Osteoblast (primary cell): ENCODE results near the gene ACSL5. TPM values are rescaled to one million over a fixed set of nuclear protein-coding genes. Genes with fewer than 3 reads are reported as not detected.
A peak's percentile ranks its signal among the peaks of the same experiment; 100 is the strongest.
"Not testable (repeated sequence)": the region's sequence is repeated elsewhere in the genome, so short reads cannot be mapped to it uniquely, and the experiment has no call there.

Experiments
- DNase-seq: peaks from one replicate; pipeline ENCODE4 v3.0.0; 2011; ENCODE audit warnings: low spot score, mixed read lengths; ENCODE audit not compliant: insufficient read length; ENCODE audit errors: missing footprints
- H2AFZ ChIP-seq: 2 replicates; pipeline ENCODE4 v1.6.0; 2011; ENCODE audit warnings: mild to moderate bottlenecking, low read length
- H3K27ac ChIP-seq: 2 replicates; pipeline ENCODE4 v1.5.1; 2011; ENCODE audit warnings: mild to moderate bottlenecking, low read depth, low read length, moderate library complexity
- H3K27me3 ChIP-seq: 2 replicates; pipeline ENCODE4 v1.6.0; 2012; ENCODE audit warnings: mild to moderate bottlenecking, control low read depth, inconsistent platforms, low read length, moderate library complexity; ENCODE audit not compliant: insufficient read depth
- H3K36me3 ChIP-seq: 2 replicates; pipeline ENCODE4 v1.5.1; 2011; ENCODE audit warnings: mild to moderate bottlenecking, low read length, control low read depth, moderate library complexity; ENCODE audit not compliant: insufficient read depth
- H3K4me1 ChIP-seq: 2 replicates; pipeline ENCODE4 v1.5.1; 2011; ENCODE audit warnings: mild to moderate bottlenecking, low read length, control low read depth, moderate library complexity; ENCODE audit not compliant: insufficient read depth
- H3K4me2 ChIP-seq: 2 replicates; pipeline ENCODE4 v1.6.0; 2011; ENCODE audit warnings: mild to moderate bottlenecking, low read length; ENCODE audit not compliant: insufficient read depth
- H3K4me3 ChIP-seq: fragments of 200-600 bp; sonication (generic); 3 replicates; pipeline ENCODE4 v1.5.1; 2012; ENCODE audit warnings: mild to moderate bottlenecking, low read length, inconsistent platforms; ENCODE audit not compliant: insufficient read depth
- H3K79me2 ChIP-seq: 2 replicates; pipeline ENCODE4 v1.6.0; 2012; ENCODE audit warnings: mild to moderate bottlenecking, low read length, control low read depth, inconsistent platforms; ENCODE audit not compliant: insufficient read depth
- H3K9me3 ChIP-seq: 2 replicates; pipeline ENCODE4 v1.5.1; 2011; ENCODE audit warnings: low read depth, low read length, control low read depth
- H4K20me1 ChIP-seq: 2 replicates; pipeline ENCODE4 v1.6.0; 2012; ENCODE audit warnings: mild to moderate bottlenecking, low read length, control low read depth; ENCODE audit not compliant: insufficient read depth
- total RNA-seq: library from RNA; depleted of rRNA; stranded (reverse); fragments of >200 nt; gene quantifications from 2 replicates; pipeline ENCODE4 v1.2.3, GENCODE V29; 2012
- TF ChIP-seq, protein P1 (sequence below): IDR thresholded peaks from 2 replicates; pipeline ENCODE4 v1.5.1; 2011; ENCODE audit warnings: mild to moderate bottlenecking, low read depth, low read length, moderate library complexity; ENCODE audit errors: extremely low read depth

The ACSL5 gene
- total RNA-seq, 1 donor = 5.1 TPM

DNA sequence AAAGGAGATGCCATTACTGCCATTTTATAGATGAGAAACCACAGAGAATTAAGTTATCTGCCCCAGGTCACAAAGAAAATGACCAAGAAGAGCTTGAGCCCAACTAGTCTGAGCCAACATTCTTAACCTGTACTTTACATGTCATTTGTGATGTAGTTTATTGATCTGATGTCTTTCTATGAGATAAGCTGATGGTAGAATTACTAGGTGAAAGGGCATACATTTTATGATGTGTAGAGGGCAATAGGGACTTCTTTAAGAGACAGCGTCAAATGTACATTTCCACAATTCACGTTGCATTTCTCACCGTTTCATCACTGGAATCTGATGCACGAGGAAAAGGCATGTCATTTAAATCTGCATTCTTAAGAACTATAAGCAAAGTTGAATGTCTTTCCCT, 11.3 kb downstream of the ACSL5 start:
- no peaks in the 10 kb centered on the region for H3K79me2 ChIP-seq

DNA sequence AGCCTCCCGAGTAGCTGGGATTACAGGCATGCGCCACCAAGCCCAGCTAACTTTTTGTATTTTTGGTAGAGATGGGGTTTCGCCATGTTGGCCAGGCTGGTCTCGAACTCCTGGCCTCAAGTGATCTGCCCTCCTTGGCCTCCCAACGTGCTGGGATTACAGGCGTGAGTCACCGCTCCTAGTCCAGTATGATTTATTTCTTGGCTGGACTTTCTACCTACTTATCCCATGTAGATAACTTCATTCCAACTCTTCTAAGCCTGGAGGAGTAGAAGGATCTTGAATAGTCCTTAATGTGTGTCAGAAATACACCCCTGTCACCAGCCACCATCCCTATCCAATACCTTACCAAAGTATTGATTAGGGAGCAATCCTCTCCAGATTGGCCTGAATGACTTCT, 14.1 kb downstream of the ACSL5 start:
- H4K20me1 ChIP-seq, H3K4me1 ChIP-seq, H3K27me3 ChIP-seq, H3K27ac ChIP-seq, H3K79me2 ChIP-seq, H3K9me3 ChIP-seq, H2AFZ ChIP-seq, DNase-seq, H3K36me3 ChIP-seq, H3K4me3 ChIP-seq, H3K4me2 ChIP-seq: not testable (repeated sequence)

More for the DNA sequence above, 11.3 kb downstream of the ACSL5 start:
- Histone ChIP-seq H3K4me3 (no peak overlapping the region), H3K9me3 (no peaks in the 10 kb centered on the region), H3K27ac (no peak overlapping the region), H3K4me2 (no peak overlapping the region), H4K20me1 (no peaks in the 10 kb centered on the region), H2AFZ (no peak overlapping the region), H3K4me1 (peaks cover 7% of the 10 kb centered on the region), H3K36me3 (no peaks in the 10 kb centered on the region), H3K27me3 (no peaks in the 10 kb centered on the region)
- TF ChIP-seq, protein P1, sequence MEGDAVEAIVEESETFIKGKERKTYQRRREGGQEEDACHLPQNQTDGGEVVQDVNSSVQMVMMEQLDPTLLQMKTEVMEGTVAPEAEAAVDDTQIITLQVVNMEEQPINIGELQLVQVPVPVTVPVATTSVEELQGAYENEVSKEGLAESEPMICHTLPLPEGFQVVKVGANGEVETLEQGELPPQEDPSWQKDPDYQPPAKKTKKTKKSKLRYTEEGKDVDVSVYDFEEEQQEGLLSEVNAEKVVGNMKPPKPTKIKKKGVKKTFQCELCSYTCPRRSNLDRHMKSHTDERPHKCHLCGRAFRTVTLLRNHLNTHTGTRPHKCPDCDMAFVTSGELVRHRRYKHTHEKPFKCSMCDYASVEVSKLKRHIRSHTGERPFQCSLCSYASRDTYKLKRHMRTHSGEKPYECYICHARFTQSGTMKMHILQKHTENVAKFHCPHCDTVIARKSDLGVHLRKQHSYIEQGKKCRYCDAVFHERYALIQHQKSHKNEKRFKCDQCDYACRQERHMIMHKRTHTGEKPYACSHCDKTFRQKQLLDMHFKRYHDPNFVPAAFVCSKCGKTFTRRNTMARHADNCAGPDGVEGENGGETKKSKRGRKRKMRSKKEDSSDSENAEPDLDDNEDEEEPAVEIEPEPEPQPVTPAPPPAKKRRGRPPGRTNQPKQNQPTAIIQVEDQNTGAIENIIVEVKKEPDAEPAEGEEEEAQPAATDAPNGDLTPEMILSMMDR = no peak
- no peak for DNase-seq

DNA sequence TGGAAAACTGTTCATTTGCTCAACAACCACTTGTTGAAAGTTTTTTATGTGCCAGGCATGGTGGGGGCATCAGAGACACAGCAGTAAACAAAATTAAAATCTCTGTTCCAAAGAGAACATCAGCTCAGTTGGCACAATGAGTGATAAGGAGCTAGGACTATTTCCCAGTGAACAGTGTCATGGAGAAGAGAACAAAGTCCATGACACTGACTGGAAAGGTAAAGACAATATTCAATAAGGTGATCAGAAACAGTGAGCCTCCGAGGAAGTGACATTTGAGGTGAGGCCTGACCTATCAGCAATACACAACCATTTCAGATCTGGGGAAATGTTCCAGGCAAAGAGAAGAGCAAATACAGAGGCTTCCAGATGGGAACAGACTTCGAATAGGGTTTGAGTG, 14.6 kb downstream of the ACSL5 start:
- TF ChIP-seq, protein P1 = no peak
- Histone ChIP-seq H3K27me3 (no peaks in the 10 kb centered on the region), H2AFZ (no peak overlapping the region), H3K27ac (no peak overlapping the region), H3K4me1 (peaks cover 1% of the 10 kb centered on the region), H3K4me2 (no peak overlapping the region), H4K20me1 (no peaks in the 10 kb centered on the region), H3K4me3 (no peak overlapping the region), H3K36me3 (no peaks in the 10 kb centered on the region), H3K79me2 (no peaks in the 10 kb centered on the region), H3K9me3 (no peaks in the 10 kb centered on the region)
- no peak for DNase-seq

- H3K4me2 ChIP-seq = no peak overlapping the region
- H3K79me2 ChIP-seq = no peaks in the 10 kb centered on the region
- H3K27ac ChIP-seq = no peak overlapping the region
- no peaks in the 10 kb centered on the region for H3K9me3 ChIP-seq
- H3K4me1 ChIP-seq = no peaks in the 10 kb centered on the region
- no peak overlapping the region for H3K4me3 ChIP-seq
- DNase-seq = peak; percentile 68
- no peaks in the 10 kb centered on the region for H3K36me3 ChIP-seq
- TF ChIP-seq, protein P1 = no peak
- peak overlapping the region; percentile 53 for H2AFZ ChIP-seq
- H4K20me1 ChIP-seq = no peaks in the 10 kb centered on the region
- H3K27me3 ChIP-seq = no peaks in the 10 kb centered on the region
Measured at GRCh38 chr10:112389271-112389822, 15.4 kb downstream of the ACSL5 start.
